A549 (cell line): Measurements from ENCODE around the gene GRM7.

Experiments
- TF ChIP-seq, protein P1 (sequence below): IDR thresholded peaks from 2 replicates; pipeline ENCODE4 v1.6.1; 2012
- TF ChIP-seq, protein P2 (sequence below): fragments of >200 bp; sonication (Bioruptor Twin); formaldehyde crosslinking; IDR thresholded peaks from 3 replicates; pipeline ENCODE4 v1.5.1; 2016

DNA sequence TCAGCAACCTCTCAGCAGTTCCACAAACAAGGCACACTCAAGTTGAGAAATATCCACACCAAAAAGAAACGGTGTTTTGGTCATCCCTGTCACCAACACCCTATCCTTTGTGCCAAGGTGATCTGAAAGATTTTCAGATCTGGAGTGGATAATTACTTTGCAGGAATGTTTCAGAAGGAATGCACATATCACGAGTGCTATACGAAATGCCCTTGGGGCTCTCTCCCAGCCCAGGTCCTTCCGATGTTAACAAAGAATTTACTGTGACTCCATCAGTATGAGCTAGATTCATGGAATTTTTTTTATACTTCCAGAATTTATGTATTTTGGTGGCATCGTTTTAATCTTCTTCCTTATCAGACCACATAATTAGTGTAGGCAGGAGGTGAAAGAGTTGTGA is 105.0 kb downstream of the GRM7 start:
- TF ChIP-seq, protein P1, sequence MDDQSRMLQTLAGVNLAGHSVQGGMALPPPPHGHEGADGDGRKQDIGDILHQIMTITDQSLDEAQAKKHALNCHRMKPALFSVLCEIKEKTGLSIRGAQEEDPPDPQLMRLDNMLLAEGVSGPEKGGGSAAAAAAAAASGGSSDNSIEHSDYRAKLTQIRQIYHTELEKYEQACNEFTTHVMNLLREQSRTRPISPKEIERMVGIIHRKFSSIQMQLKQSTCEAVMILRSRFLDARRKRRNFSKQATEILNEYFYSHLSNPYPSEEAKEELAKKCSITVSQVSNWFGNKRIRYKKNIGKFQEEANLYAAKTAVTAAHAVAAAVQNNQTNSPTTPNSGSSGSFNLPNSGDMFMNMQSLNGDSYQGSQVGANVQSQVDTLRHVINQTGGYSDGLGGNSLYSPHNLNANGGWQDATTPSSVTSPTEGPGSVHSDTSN = no peak
- TF ChIP-seq, protein P2, sequence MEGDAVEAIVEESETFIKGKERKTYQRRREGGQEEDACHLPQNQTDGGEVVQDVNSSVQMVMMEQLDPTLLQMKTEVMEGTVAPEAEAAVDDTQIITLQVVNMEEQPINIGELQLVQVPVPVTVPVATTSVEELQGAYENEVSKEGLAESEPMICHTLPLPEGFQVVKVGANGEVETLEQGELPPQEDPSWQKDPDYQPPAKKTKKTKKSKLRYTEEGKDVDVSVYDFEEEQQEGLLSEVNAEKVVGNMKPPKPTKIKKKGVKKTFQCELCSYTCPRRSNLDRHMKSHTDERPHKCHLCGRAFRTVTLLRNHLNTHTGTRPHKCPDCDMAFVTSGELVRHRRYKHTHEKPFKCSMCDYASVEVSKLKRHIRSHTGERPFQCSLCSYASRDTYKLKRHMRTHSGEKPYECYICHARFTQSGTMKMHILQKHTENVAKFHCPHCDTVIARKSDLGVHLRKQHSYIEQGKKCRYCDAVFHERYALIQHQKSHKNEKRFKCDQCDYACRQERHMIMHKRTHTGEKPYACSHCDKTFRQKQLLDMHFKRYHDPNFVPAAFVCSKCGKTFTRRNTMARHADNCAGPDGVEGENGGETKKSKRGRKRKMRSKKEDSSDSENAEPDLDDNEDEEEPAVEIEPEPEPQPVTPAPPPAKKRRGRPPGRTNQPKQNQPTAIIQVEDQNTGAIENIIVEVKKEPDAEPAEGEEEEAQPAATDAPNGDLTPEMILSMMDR = no peak
